Spleen (tissue), 11 donors: ENCODE measurements around the gene RAB6D. TPM values are rescaled to one million over a fixed set of nuclear protein-coding genes. Genes with fewer than 3 reads are reported as not detected.
"Not testable (repeated sequence)": the region's sequence is repeated elsewhere in the genome, so short reads cannot be mapped to it uniquely, and the experiment has no call there.

Experiments
- DNase-seq: peaks from one replicate; pipeline ENCODE4 v3.0.0-alpha.2; 2020
- H3K27ac ChIP-seq, 8 donors: fragments of 200-600 bp; sonication (generic) in 7 of 8; 1 replicate in 4 of 8; 2 replicates in 4 of 8; pipeline versions ENCODE4 v1.5.0 to v1.8.0; 2016 to 2021; ENCODE audit warnings: inconsistent platforms in 4 of 8, mild to moderate bottlenecking in 4 of 8, moderate library complexity in 1 of 8
- H3K27me3 ChIP-seq, 7 donors: fragments of 200-600 bp; sonication (generic) in 6 of 7; replicated peaks in 1 of 7; 1 replicate in 4 of 7; 2 replicates in 3 of 7; pipeline versions ENCODE4 v1.5.0 to v1.8.0; 2016 to 2021; ENCODE audit warnings: inconsistent platforms in 3 of 7, mild to moderate bottlenecking in 1 of 7
- H3K36me3 ChIP-seq, 6 donors: fragments of 200-600 bp; sonication (generic) in 5 of 6; 1 replicate in 4 of 6; 2 replicates in 2 of 6; pipeline versions ENCODE4 v1.5.0 to v1.8.0; 2016 to 2021; ENCODE audit warnings: inconsistent platforms in 2 of 6
- H3K4me1 ChIP-seq, 6 donors: fragments of 200-600 bp; sonication (generic) in 5 of 6; 1 replicate in 3 of 6; 2 replicates in 3 of 6; pipeline versions ENCODE4 v1.5.0 to v1.8.0; 2016 to 2021; ENCODE audit warnings: inconsistent platforms in 3 of 6
- H3K4me3 ChIP-seq, 8 donors: fragments of 200-600 bp; sonication (generic) in 7 of 8; 1 replicate in 4 of 8; 2 replicates in 4 of 8; pipeline versions ENCODE4 v1.5.0 to v1.8.0; 2016 to 2021; ENCODE audit warnings: inconsistent platforms in 4 of 8, mild to moderate bottlenecking in 4 of 8, moderate library complexity in 2 of 8
- H3K9me3 ChIP-seq, 8 donors: fragments of 200-600 bp; sonication (generic) in 7 of 8; 1 replicate in 4 of 8; 2 replicates in 4 of 8; pipeline versions ENCODE4 v1.5.0 to v1.8.0; 2016 to 2021; ENCODE audit warnings: inconsistent platforms in 4 of 8
- POLR2A ChIP-seq, 3 donors: fragments of 450-650 bp; IDR thresholded peaks; one replicate each; pipeline ENCODE4 v1.5.1; 2017; ENCODE audit warnings: antibody characterized with exemption in 3 of 3, mild to moderate bottlenecking in 1 of 3
- POLR2AphosphoS5 ChIP-seq, 3 donors: sonication (generic); formaldehyde crosslinking; IDR thresholded peaks; one replicate each; pipeline ENCODE4 v1.5.1; 2017; ENCODE audit warnings: antibody characterized with exemption in 3 of 3
- WGBS, 5 donors: extraction: QIAGEN DNeasy Blood & Tissue Kit in 3 of 5; methylation state at CpG; one replicate each; pipeline versions ENCODE4 v1.1.5 to v1.1.7; 2013 to 2018; 5-methylcytosine and 5-hydroxymethylcytosine counted together
- intact Hi-C: fragments of 100-400 bp; cut with DNase I; formaldehyde crosslinking; loops from one replicate; pipeline ENCODE4 v1.15.0; 2023; ENCODE audit warnings: low total_unique reads
- polyA plus RNA-seq, 3 donors: library from polyadenylated mRNA; stranded (reverse); fragments of 200-250 nt; gene quantifications; one replicate each; pipeline ENCODE4 v1.2.1, GENCODE V29; 2013
- total RNA-seq, 7 donors: library from RNA; depleted of rRNA in 3 of 7; stranded (reverse); fragments of >200 nt in 3 of 7; fragmentation: NEBNext Ultra II Directional in 4 of 7; extraction: Animal tissue kit (Norgen Biotek cat#: 25700) in 4 of 7; gene quantifications; one replicate each; pipeline versions ENCODE4 v1.1.0 to v1.2.1, GENCODE V29; 2016 to 2021
- TF ChIP-seq, protein P1 (sequence below), 11 experiments: fragments of 200-600 bp in 7 of 11; fragments of 450-650 bp in 4 of 11; sonication (generic) in 4 of 11; IDR thresholded peaks in 8 of 11; conservative IDR thresholded peaks in 3 of 11; 1 replicate in 7 of 11; 2 replicates in 4 of 11; pipeline versions ENCODE4 v1.4.0 to v1.8.0; 2016 to 2021; ENCODE audit warnings: antibody characterized with exemption in 11 of 11, inconsistent platforms in 4 of 11, mild to moderate bottlenecking in 1 of 11
- donor health status: healthy with polysubstance abuse.
- donor health status: DM: no; HTN: no; CAD: no; lungs with moderate emphysema.
- donor health status: DM: no; HTN: no; CAD: no.
- donor health status: Bipolar disorder and iron deficiency.
- donor health status: healthy.
- donor health status: DM: no; HTN: no; CAD: no.
- donor health status: DM: yes; HTN: yes; CAD: no.

The RAB6D gene
- total and polyA plus RNA-seq, 10 donors = 0.05 TPM; not detected in 9

DNA sequence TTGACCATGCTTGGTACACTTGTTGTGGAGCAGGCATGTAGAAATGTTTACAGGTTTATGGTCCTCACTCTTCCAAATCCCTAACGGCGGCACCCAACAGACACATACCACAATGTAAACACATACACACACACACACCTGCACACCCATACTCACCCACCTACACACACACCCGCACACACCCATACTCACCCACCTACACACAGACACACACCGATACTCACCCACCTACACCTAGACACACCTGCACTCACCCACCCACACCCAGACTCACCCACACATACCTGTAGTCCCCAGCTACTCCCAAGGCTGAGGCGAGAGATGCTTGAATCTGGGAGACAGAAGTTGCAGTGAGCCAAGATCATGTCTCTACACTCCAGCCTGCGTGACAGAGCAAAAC lies 1.5 kb upstream of the RAB6D start:
- DNase-seq = no peak
- intact Hi-C loops = no loop called here
- Histone ChIP-seq H3K4me1 (peaks cover 0 to 8% (median 0%) of the 10 kb centered on the region in 6 donors), H3K36me3 (no peaks in the 10 kb centered on the region), H3K27me3 (peaks cover 0 to 71% (median 24%) of the 10 kb centered on the region in 7 donors), H3K27ac (no peak overlapping the region), H3K9me3 (no peaks in the 10 kb centered on the region), H3K4me3 (no peak overlapping the region)
- WGBS, 5 donors = 85 to 93% (median 90%) methylated on average over 6 of the region's 6 CpGs
- TF ChIP-seq, protein P1, sequence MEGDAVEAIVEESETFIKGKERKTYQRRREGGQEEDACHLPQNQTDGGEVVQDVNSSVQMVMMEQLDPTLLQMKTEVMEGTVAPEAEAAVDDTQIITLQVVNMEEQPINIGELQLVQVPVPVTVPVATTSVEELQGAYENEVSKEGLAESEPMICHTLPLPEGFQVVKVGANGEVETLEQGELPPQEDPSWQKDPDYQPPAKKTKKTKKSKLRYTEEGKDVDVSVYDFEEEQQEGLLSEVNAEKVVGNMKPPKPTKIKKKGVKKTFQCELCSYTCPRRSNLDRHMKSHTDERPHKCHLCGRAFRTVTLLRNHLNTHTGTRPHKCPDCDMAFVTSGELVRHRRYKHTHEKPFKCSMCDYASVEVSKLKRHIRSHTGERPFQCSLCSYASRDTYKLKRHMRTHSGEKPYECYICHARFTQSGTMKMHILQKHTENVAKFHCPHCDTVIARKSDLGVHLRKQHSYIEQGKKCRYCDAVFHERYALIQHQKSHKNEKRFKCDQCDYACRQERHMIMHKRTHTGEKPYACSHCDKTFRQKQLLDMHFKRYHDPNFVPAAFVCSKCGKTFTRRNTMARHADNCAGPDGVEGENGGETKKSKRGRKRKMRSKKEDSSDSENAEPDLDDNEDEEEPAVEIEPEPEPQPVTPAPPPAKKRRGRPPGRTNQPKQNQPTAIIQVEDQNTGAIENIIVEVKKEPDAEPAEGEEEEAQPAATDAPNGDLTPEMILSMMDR (IDR thresholded peaks at IDR 0.05 in 8 of 11, conservative IDR thresholded peaks at IDR 0.05 in 3 of 11) = no peak
- TF ChIP-seq POLR2A (IDR thresholded peaks at IDR 0.05) (no peak), POLR2AphosphoS5 (IDR thresholded peaks at IDR 0.05) (no peak)

DNA sequence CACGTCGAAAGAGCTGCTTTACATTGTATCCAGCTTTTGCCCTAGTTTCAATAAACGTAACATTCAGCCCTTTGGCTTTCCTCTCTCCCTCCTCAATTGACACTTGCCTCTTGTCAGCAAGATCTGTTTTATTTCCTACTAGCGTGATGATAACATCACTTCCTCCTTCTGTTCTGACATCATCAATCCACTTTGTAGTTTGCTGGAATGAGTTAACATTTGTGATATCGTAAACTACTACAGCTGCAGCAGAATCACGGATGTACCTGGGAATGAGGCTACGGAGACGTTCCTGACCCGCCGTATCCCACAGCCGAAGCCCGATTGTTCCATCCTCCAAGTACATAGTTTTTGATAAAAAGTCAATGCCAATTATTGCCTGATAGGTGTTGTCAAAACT lies 755 bp downstream of the RAB6D start:
- H3K36me3 ChIP-seq, H3K4me1 ChIP-seq, H3K27ac ChIP-seq, intact Hi-C loops, H3K4me3 ChIP-seq, DNase-seq, H3K9me3 ChIP-seq: not testable (repeated sequence)
- 0 to 8% (median 3%) methylated on average over 3 to 6 of the region's 12 CpGs for WGBS, 5 donors
- H3K27me3 ChIP-seq = peaks cover 0 to 79% (median 24%) of the 10 kb centered on the region in 7 donors

DNA sequence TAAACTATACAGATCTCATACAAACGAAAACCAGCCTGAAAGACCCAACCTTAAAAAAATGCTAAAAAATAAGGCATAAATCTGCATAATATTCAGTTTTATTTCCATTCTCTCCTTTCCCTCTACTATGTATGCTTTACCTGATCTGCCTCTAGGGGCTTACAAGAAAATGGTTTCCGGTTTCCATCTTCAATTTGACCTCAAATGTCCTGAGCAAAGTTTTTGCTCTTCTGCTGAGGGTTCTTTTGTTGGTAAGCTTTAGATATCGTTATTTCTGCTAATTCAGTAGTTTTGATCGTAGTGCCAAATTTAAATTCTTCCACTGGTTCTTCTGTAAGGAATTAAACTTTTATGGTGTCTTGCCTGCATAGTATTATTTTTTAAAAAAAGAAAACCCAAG lies 2.2 kb downstream of the RAB6D start:
- H3K27ac ChIP-seq, H3K9me3 ChIP-seq, H3K4me1 ChIP-seq, DNase-seq, H3K4me3 ChIP-seq, H3K36me3 ChIP-seq, intact Hi-C loops: not testable (repeated sequence)
- peaks cover 0 to 65% (median 22%) of the 10 kb centered on the region in 7 donors for H3K27me3 ChIP-seq
- WGBS, 5 donors = 55 to 68% (median 64%) methylated on average over 4 of the region's 4 CpGs

DNA sequence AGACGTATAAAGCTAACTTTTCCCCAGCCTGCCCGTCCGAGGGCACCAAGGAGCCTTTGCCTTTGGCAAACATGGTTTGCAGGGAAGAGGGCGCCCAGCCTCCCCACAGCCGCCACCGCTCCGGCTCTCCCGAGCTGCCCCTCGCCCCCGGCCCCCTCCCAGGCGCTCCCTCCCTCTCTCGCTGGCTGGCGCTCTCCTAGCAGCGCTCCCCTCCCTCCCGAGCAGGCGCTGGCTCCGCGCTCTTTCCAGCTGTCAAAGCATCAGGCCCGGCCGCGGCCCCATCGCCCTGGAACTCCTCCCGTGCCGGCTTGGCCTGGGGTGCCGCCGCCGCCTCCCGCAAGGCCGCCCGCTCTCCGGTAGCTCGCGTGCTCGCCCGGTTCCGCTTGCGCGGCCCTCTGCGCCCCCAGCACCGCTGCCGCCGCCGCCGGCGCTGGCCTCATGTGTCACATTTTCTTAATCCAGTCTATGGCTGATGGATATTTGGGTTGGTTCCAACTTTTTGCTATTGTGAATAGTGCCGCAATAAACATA lies 10.7 kb downstream of the RAB6D start:
- DNase-seq, H3K9me3 ChIP-seq, H3K4me3 ChIP-seq, H3K36me3 ChIP-seq, H3K4me1 ChIP-seq, H3K27ac ChIP-seq, intact Hi-C loops: not testable (repeated sequence)
- 4 to 75% (median 17%) methylated on average over 1 to 32 of the region's 46 CpGs for WGBS, 5 donors
- H3K27me3 ChIP-seq = peaks cover 0 to 27% (median 0%) of the 10 kb centered on the region in 7 donors

DNA sequence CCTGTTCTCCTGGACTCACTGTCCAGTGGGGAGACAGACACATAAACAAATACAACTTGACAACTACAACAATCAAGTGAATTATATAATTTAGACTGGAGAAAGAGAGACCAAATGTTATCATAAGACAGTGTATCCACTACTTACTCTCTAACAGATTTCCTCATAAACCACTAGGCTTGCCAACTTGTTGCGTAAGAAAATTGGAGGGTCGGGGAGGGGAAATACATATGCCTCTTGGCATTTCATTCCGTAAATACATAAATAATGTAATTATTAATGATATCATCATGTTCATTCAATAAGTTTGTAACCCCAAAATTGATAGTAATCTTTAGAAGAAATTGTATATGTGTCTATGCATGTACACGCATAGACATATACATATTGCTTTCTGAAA lies 14.9 kb downstream of the RAB6D start:
- TF ChIP-seq, protein P1 (IDR thresholded peaks at IDR 0.05 in 8 of 11, conservative IDR thresholded peaks at IDR 0.05 in 3 of 11) = no peak
- no peak for TF ChIP-seq POLR2A (IDR thresholded peaks at IDR 0.05)
- TF ChIP-seq POLR2AphosphoS5 (IDR thresholded peaks at IDR 0.05) = no peak

DNA sequence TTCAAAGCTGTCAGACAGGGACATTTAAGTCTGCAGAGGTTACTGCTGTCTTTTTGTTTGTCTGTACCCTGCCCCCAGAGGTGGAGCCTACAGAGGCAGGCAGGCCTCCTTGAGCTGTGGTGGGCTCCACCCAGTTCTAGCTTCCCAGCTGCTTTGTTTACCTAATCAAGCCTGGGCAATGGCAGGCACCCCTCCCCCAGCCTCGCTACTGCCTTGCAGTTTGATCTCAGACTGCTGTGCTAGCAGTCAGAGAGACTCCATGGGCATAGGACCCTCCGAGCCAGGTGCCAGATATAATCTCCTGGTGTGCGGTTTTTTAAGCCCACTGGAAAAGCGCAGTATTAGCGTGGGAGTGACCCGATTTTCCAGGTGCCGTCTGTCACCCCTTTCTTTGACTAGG lies 16.9 kb downstream of the RAB6D start:
- DNase-seq, H3K9me3 ChIP-seq, intact Hi-C loops, H3K27ac ChIP-seq, H3K4me1 ChIP-seq, H3K36me3 ChIP-seq, H3K4me3 ChIP-seq, H3K27me3 ChIP-seq: not testable (repeated sequence)
- WGBS, 5 donors = 78 to 93% (median 86%) methylated on average over 6 to 7 of the region's 7 CpGs

More for the DNA sequence above, 14.9 kb downstream of the RAB6D start:
- DNase-seq = no peak
- WGBS, 5 donors = 63 to 84% (median 78%) methylated on average over 4 of the region's 4 CpGs
- no peak overlapping the region for H3K27ac ChIP-seq
- no peaks in the 10 kb centered on the region for H3K4me1 ChIP-seq
- intact Hi-C loops = no loop called here
- H3K4me3 ChIP-seq = no peak overlapping the region
- peaks cover 0 to 16% (median 0%) of the 10 kb centered on the region in 7 donors for H3K27me3 ChIP-seq
- peaks cover 0 to 5% (median 0%) of the 10 kb centered on the region in 8 donors for H3K9me3 ChIP-seq
- H3K36me3 ChIP-seq = no peaks in the 10 kb centered on the region

DNA sequence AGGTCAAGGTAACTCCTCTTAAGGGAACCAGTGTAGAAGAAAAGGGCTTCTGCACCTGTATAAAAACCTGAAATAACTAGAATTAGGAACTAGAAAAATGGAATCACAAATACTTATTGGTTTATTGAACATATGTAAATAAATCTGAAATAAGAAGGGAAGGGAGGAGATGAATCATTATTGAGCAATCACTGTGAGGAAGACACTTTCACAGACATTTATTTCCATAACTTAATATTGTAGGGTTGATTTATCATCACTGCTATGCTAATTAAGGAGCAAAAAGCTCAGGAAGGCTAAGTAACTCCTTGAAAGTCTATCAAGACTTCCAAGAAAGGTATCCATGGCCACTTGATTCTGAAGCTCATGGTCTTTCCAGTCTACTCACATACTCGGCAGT lies 24.7 kb downstream of the RAB6D start:
- not testable (repeated sequence) for H3K9me3 ChIP-seq, H3K4me1 ChIP-seq, H3K27me3 ChIP-seq, H3K36me3 ChIP-seq, H3K4me3 ChIP-seq, H3K27ac ChIP-seq, DNase-seq
- intact Hi-C loops = loop anchor here (10.0 kb wide), 1 partner anchor 185 kb away; no protein-coding TSS in a partner anchor
- WGBS, 5 donors = 62 to 89% (median 82%) methylated on average over 1 of the region's 1 CpG
